Central memory CD4-positive, alpha-beta T cell (primary cell): ENCODE data around the gene ORM2.
"Not testable (repeated sequence)": the region's sequence is repeated elsewhere in the genome, so short reads cannot be mapped to it uniquely, and the experiment has no call there.

Experiments
- DNase-seq: peaks from one replicate; pipeline ENCODE4 v3.0.0; 2022

The ORM2 gene

GRCh38 chr9:114315723-114316363 lies 13.8 kb upstream of the ORM2 start:
- no peak for DNase-seq

DNA sequence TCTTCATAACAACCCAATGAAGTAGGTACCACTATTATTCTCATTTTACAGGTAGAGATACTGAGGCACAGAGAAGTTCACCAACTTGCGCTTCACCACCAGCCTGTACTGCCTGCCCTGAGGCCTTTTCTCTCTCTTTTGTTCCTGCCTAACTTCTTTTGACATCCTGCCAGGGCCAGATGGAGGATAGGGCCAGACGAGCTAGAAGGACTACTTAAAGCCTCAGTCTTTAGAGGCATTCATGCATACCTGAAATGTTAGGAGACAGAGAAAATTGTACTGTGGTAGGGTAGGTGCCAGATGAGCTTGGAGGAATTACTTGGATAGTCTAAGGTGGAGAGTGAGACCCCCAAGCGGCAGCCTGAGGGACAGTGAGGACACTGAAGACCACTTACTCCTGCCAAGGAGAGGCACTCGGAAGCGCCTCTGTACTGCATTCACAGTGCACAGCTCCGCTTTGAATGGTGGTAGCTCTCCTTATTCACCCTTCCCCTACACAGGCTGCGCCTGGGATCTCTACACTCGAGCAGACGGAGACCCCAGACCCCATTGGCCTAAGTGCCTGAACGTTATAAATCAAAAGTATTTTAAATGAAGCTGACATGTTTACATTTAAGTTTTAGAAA lies 13.0 kb upstream of the ORM2 start:
- no peak for DNase-seq

- DNase-seq: no peak
Measured at GRCh38 chr9:114317665-114318357, 11.9 kb upstream of the ORM2 start.

DNA sequence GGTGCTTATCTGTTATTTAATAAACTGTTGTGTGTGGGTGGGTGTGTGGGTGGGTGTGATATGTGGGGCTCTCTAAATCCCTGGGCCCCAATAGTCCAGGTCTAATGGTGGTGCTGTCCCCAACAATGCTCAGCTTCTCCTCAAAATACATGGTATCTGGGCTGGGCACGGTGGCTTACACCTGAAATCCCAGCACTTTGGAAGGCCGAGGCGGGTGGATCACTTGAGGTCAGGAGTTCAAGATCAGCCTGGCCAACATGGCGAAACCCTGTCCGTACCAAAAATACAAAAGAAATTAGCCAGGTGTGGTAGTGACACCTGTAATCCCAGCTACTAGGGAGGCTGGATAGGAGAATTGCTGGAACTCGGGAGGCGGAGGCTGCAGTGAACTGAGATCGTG lies 11.3 kb upstream of the ORM2 start:
- DNase-seq: no peak

GRCh38 chr9:114319147-114319546 lies 10.5 kb upstream of the ORM2 start:
- DNase-seq: no peak

DNA sequence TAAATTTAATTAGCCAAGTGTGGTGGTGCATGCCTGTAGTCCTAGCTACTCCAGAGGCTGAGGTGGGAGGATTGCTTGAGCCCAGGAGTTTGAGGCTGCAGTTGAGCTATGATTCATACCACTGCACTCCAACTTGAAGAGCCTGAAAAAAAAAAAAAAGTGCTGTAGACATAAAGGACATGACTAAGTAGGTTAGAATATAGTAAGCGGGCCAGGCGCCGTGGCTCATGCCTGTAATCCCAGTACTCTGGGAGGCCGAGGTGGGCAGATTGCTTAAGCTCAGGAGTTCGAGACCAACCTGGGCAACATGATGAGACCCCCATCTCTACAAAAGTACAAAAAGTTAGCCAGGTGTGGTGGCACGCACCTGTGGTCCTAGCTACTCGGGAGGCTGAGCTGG lies 9.0 kb upstream of the ORM2 start:
- not testable (repeated sequence) for DNase-seq

DNA sequence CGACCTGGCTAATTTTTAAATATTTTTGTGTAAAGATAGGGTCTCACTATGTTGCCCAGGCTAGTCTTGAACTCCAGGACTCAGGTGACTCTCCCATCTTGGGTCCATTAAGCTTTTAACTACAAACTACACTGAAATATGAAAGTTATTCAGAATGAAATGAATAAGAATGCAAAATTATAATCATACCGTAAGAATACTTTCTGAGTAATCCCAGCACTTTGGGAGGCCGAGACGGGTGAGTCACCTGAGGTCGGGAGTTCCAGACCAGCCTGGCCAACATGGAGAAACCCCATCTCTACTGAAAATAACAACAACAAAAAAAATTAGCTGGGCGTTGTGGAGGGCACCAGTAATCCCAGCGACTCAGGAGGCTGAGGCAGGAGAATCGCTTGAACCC lies 7.9 kb upstream of the ORM2 start:
- no peak for DNase-seq

DNA sequence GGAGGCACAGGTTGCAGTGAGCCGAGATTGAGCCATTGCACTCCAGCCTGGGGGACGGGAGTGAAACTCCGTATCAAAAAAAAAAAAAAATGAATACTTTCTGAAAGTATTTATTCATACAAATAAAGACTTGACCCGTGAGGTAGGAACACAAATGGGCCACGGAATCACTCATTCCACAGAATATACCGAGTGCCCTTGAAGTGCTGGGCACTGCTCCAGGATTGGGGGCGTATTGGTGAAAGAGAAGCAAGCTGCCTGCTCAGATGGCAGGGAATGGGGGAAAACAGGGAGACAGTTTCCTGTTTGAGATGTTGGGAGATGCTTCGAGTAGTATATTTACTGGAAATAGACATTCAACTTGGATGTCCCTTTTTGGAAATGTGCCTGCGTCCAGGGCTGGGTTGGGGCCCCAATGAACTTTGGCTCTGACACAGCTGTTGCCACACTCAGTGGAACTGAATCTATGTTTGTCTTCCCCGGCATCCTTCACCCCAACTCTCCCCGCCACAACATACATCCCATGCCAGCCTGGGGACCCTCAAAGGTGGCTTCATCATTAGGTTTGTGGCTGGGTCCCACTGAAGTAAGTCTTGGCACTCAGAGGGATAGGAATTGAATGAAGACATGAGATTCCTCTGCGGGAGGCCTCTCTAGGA lies 7.4 kb upstream of the ORM2 start:
- DNase-seq: not testable (repeated sequence)

- DNase-seq: not testable (repeated sequence)
Measured at GRCh38 chr9:114322831-114323531, 6.7 kb upstream of the ORM2 start, which contains the start of gene ORM1. Gene ORM1, plus strand, starts transcription at chr9:114323098. Its CDS starts 36 bp downstream, at chr9:114323134.

DNA sequence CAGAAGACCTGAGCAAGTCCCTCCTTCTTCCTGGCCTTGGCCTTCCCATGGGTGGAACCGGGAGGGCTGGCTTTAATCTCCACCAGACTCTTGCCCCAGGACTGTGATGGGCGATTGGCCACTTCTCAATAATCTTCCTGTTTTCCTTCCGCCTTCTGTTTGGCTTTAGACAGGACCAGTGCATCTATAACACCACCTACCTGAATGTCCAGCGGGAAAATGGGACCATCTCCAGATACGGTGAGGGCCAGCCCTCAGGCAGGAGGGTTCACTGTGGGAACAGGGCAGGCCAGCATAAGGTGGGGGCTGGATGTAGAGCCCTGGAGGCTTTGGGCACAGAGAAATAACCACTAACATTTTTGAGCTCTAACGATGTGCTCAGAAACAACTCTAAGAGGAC lies 5.8 kb upstream of the ORM2 start:
- not testable (repeated sequence) for DNase-seq

GRCh38 chr9:114324492-114324891 lies 5.2 kb upstream of the ORM2 start:
- no peak for DNase-seq

DNA sequence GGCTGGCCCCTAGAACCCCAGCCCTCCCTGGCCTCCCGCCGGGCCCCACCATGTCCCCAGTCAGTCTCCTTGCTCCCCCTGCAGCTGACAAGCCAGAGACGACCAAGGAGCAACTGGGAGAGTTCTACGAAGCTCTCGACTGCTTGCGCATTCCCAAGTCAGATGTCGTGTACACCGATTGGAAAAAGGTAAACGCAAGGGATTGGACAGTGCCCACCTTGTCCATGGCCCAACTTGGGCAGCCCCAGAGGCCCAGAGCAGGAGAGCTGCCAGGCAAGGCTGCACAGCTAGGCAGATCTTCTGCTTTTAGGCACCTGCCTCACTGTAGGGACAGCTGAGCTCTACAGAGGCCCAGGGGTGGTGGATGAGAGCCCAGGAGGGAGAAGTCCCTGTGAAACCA lies 4.7 kb upstream of the ORM2 start:
- DNase-seq: not testable (repeated sequence)

- DNase-seq: not testable (repeated sequence)
Measured at GRCh38 chr9:114325684-114326254, 3.9 kb upstream of the ORM2 start.

GRCh38 chr9:114327749-114328148 lies 1.9 kb upstream of the ORM2 start:
- no peak for DNase-seq

DNA sequence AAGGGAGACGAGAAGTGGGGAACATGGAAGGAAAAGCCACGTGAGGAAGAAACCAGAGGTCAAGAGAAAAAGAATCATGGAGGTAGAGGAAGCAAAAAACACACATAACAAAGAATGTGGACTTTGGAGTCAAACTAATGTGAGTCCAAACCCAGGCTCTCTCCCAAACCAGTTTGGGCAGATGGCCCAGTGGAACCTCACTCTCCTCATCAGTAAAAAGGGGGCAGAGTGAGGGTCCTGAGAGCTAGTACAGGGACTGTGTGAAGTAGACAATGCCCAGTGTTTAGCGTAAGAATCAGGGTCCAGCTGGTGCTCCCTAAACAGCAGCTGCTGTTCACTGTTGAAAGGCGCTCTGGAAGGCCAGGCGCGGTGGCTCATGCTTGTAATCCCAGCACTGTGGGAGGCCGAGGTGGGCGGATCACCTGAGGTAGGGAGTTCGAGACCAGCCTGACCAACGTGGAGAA lies 1.3 kb upstream of the ORM2 start:
- DNase-seq: not testable (repeated sequence)

GRCh38 chr9:114328937-114329624 lies 588 bp upstream of the ORM2 start:
- not testable (repeated sequence) for DNase-seq

- no peak for DNase-seq
Measured at GRCh38 chr9:114330636-114331035, 967 bp downstream of the ORM2 start.

GRCh38 chr9:114331229-114332195 lies 1.8 kb downstream of the ORM2 start:
- not testable (repeated sequence) for DNase-seq

GRCh38 chr9:114332474-114333040 lies 2.9 kb downstream of the ORM2 start:
- not testable (repeated sequence) for DNase-seq

GRCh38 chr9:114333718-114334117 lies 4.0 kb downstream of the ORM2 start:
- DNase-seq: not testable (repeated sequence)
